Heart left ventricle (tissue), 16 donors: ENCODE data around the gene CAND2. TPM values are rescaled to one million over a fixed set of nuclear protein-coding genes. Genes with fewer than 3 reads are reported as not detected.

Source experiments
- ATAC-seq, 4 donors: fragments of 200-7000 bp; cut with Tn5 transposase; one replicate each; pipeline ENCODE4 v1.9.1; 2020 to 2022; ENCODE audit warnings: moderate library complexity in 4 of 4, mild to moderate bottlenecking in 3 of 4, moderate number of reproducible peaks in 1 of 4
- DNase-seq, 5 donors: peaks; one replicate each; pipeline ENCODE4 v3.0.0-alpha.2; 2020
- H3K27ac ChIP-seq, 12 donors: fragments of 200-600 bp; sonication (generic) in 4 of 12; one replicate each; pipeline versions ENCODE4 v1.5.0 to v1.8.0; 2016 to 2022; ENCODE audit warnings: mild to moderate bottlenecking in 2 of 12
- H3K27me3 ChIP-seq, 9 donors: fragments of 200-600 bp; sonication (generic) in 2 of 9; one replicate each; pipeline versions ENCODE4 v1.5.1 to v1.8.0; 2016 to 2022; ENCODE audit warnings: mild to moderate bottlenecking in 3 of 9
- H3K36me3 ChIP-seq, 9 donors: fragments of 200-600 bp; sonication (generic) in 2 of 9; one replicate each; pipeline versions ENCODE4 v1.5.0 to v1.8.0; 2018 to 2022; ENCODE audit warnings: mild to moderate bottlenecking in 2 of 9
- H3K4me1 ChIP-seq, 12 donors: fragments of 200-600 bp; sonication (generic) in 4 of 12; one replicate each; pipeline versions ENCODE4 v1.5.0 to v1.8.0; 2016 to 2022; ENCODE audit warnings: mild to moderate bottlenecking in 3 of 12
- H3K4me3 ChIP-seq, 12 donors: fragments of 200-600 bp; sonication (generic) in 4 of 12; one replicate each; pipeline versions ENCODE4 v1.5.0 to v1.8.0; 2017 to 2022; ENCODE audit warnings: mild to moderate bottlenecking in 9 of 12, moderate library complexity in 4 of 12
- H3K9me3 ChIP-seq, 12 donors: fragments of 200-600 bp; sonication (generic) in 4 of 12; one replicate each; pipeline versions ENCODE4 v1.5.0 to v1.8.0; 2016 to 2022; ENCODE audit warnings: mild to moderate bottlenecking in 1 of 12
- POLR2A ChIP-seq, 2 donors: fragments of 450-650 bp; IDR thresholded peaks; one replicate each; pipeline ENCODE4 v1.6.1; 2017; ENCODE audit warnings: antibody characterized with exemption in 2 of 2, mild to moderate bottlenecking in 2 of 2, moderate library complexity in 2 of 2
- WGBS, 4 donors: extraction: QIAGEN DNeasy Blood & Tissue Kit in 2 of 4; methylation state at CpG; one replicate each; pipeline versions ENCODE4 v1.1.5 to v1.1.7; 2013 to 2018; 5-methylcytosine and 5-hydroxymethylcytosine counted together
- intact Hi-C, 10 donors: fragments of 100-400 bp; cut with DNase I; formaldehyde crosslinking; loops; one replicate each; pipeline versions ENCODE4 v1.11.1 to v1.14.2; 2022
- polyA plus RNA-seq, 2 donors: library from polyadenylated mRNA; stranded (reverse); fragments of 200-250 nt; gene quantifications; one replicate each; pipeline ENCODE4 v1.2.3, GENCODE V29; 2013
- total RNA-seq, 9 donors: library from RNA; depleted of rRNA in 2 of 9; stranded (reverse); fragments of >200 nt in 2 of 9; fragmentation: NEBNext Ultra II Directional in 3 of 9; extraction: Animal tissue kit (Norgen Biotek cat#: 25700) in 3 of 9; gene quantifications; one replicate each; pipeline versions ENCODE4 v1.1.0 to v1.2.4, GENCODE V29; 2016 to 2023
- TF ChIP-seq, protein P1 (sequence below), 12 donors: fragments of 200-600 bp; sonication (generic) in 4 of 12; IDR thresholded peaks; one replicate each; pipeline versions ENCODE4 v1.5.0 to v1.8.0; 2018 to 2022; ENCODE audit warnings: antibody characterized with exemption in 12 of 12, mild to moderate bottlenecking in 5 of 12
- donor health status: ischemic (EF 13 %, LVEDD 7.1; RV severe dilation, severe dysfunction).
- donor health status: healthy with polysubstance abuse.
- donor health status: DM: no; HTN: yes; CAD: no.
- donor health status: DM: no; HTN: no; CAD: no.
- donor health status: ischemic (EF 25% LVEDD 6.9; RV normal size, moderate dysfunction).
- donor health status: ischemic (EF 25% LVEDD 5.7; RV mildly dilated, moderate dysfunction).
- donor health status: healthy.
- donor health status: DM: yes; HTN: yes; CAD: no.
- donor health status: ischemic (EF 35%, LVEDD 5.7; RV mildly dilated, moderate dysfunction).
- donor health status: nonischemic (EF 11% LVEDD 7.7; RV severe dilation, severe dysfunction).
- donor health status: DM: yes; HTN: yes; CAD: no.
- donor health status: PGD.
- donor health status: ischemic (EF 29% LVEDD 5.4; RV normal size, mild dysfunction).
- donor health status: nonischemic (EF 23%, LVEDD 6.1; RV moderate dilation, normal function).

CAND2 gene
- total and polyA plus RNA-seq, 11 donors = 11.7 to 87.5 (median 67.2) TPM

DNA sequence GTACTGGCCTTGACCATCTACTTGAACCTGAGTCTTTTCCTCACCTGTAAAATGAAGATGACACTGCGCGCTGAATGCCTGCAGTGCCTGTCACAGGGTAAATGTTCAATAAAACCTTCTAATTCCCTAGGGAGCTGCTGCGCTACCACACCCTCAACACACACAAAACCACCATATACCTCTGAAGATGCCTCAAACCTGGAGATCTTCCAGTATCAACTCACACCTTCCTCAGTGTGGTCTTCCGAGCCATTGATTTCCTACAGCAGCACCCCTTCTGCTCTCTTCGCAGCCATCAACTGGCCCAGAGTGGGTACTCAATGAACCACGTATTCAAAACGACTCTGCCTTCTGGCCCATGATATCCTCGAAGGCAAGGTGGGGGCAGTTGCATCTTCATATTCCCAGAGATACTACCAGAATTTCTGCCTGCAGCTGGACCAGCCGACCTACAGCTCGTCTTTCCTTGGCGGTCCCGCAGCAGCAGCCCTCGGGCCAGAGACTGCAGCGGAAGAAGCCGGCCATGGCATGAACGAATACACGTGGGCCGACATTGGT lies 44.2 kb downstream of the CAND2 start:
- ATAC-seq (peak; percentile 45 to 66 (median 57)), DNase-seq (peak in 1 of 5 donors; percentile 46)
- peaks cover 0 to 45% (median 29%) of the 10 kb centered on the region in 12 donors for H3K4me1 ChIP-seq
- peaks cover 0 to 48% (median 42%) of the 10 kb centered on the region in 9 donors for H3K36me3 ChIP-seq
- TF ChIP-seq POLR2A (IDR thresholded peaks at IDR 0.05) = no peak
- TF ChIP-seq, protein P1, sequence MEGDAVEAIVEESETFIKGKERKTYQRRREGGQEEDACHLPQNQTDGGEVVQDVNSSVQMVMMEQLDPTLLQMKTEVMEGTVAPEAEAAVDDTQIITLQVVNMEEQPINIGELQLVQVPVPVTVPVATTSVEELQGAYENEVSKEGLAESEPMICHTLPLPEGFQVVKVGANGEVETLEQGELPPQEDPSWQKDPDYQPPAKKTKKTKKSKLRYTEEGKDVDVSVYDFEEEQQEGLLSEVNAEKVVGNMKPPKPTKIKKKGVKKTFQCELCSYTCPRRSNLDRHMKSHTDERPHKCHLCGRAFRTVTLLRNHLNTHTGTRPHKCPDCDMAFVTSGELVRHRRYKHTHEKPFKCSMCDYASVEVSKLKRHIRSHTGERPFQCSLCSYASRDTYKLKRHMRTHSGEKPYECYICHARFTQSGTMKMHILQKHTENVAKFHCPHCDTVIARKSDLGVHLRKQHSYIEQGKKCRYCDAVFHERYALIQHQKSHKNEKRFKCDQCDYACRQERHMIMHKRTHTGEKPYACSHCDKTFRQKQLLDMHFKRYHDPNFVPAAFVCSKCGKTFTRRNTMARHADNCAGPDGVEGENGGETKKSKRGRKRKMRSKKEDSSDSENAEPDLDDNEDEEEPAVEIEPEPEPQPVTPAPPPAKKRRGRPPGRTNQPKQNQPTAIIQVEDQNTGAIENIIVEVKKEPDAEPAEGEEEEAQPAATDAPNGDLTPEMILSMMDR (IDR thresholded peaks at IDR 0.05) = no peak
- peak overlapping the region; percentile 33 to 89 (median 70) for H3K4me3 ChIP-seq
- H3K27me3 ChIP-seq = no peaks in the 10 kb centered on the region
- H3K27ac ChIP-seq = peak overlapping the region in 11 of 12 donors; percentile 82 to 97 (median 92)
- intact Hi-C loops = loop anchor here in 4 of 10 donors (1.0 to 5.0 kb wide), 3 partner anchors 30 to 54 kb away; no protein-coding TSS in a partner anchor
- no peaks in the 10 kb centered on the region for H3K9me3 ChIP-seq
- 5 to 8% (median 7%) methylated on average over 16 to 18 of the region's 18 CpGs for WGBS, 4 donors

DNA sequence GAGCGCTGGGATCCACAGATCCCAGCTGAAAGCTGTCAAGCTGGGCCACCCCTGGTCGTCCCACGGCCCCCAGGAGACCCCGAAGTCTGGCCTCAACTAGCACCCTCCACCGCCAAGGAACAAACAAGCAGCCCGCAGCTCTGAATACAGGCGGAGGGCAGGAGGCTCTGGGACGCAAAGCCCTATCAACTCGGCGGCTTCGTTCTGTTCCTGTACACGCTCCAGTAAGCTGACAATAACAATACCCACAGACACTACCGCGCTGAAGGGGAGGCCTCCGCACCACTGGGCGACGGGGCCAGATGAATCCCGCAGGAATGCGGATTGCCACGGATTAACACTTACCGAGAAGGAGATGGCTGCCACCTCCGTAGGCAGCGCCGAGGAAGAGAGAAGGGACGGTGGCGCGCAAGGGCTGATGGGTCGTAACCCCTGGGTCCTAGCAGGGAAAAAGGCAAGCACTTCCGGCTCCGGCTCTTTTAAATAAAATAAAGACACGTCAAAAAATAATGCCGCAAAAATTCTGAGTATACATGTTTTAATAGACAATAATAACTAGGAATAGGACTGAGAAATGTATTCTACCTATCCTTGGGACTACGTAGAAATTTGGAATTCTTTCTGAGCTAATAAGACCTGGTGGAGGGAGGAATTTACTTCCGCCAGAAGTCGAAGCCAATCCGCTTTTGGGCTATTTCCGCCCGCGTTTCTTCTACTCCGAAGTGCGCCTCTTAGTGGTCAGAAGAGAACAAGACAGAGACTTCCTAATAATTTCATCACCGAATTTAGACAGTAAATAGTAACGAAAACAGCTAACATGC lies 44.9 kb downstream of the CAND2 start, which contains the start of gene RPL32:
Gene RPL32, minus strand, starts transcription at position 417 of the 821 bp plus-strand sequence. CDS start 1,328 bp downstream, outside the sequence.
- Histone ChIP-seq H3K27ac (peak within 1 kb of the TSS; percentile 82 to 97 (median 92)), H3K4me1 (peaks cover 0 to 45% (median 29%) of the 10 kb centered on the region in 12 donors), H3K9me3 (no peaks in the 10 kb centered on the region), H3K36me3 (peaks cover 0 to 41% (median 35%) of the 10 kb centered on the region in 9 donors), H3K27me3 (no peaks in the 10 kb centered on the region), H3K4me3 (peak within 1 kb of the TSS; percentile 33 to 89 (median 70))
- intact Hi-C loops = loop anchor here in 4 of 10 donors (1.0 to 5.0 kb wide), 3 partner anchors 31 to 55 kb away; no protein-coding TSS in a partner anchor
- peak; percentile 88 to 92 (median 90) for DNase-seq
- TF ChIP-seq, protein P1 (IDR thresholded peaks at IDR 0.05) = peak; percentile 75 to 93 (median 86)
- TF ChIP-seq POLR2A (IDR thresholded peaks at IDR 0.05) = peak in 1 of 2 donors; percentile 79
- 0 to 1% (median 0%) methylated on average over 30 to 43 of the region's 43 CpGs for WGBS, 4 donors
- peak; percentile 92 to 98 (median 96) for ATAC-seq

DNA sequence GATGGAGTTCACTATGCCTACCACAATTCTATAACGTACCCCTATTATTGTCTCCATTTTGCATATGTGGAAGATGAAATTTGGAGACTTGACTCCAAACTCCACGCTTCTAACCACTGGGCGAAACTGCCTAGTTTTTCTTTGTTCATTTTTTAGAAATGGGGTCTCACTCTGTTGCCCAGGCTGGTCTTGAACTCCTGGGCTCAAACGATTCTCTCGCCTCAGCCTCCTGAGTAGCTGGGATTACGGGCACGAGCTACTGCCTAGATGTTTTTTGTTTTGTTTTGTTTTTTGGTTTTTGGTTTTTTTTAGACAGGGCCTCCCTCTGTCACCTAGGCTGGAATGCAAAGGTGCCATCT lies 45.5 kb downstream of the CAND2 start:
- Histone ChIP-seq H3K4me3 (peak overlapping the region in 9 of 12 donors; percentile 63 to 89 (median 73)), H3K27ac (peak overlapping the region in 11 of 12 donors; percentile 82 to 97 (median 92))

More for the DNA sequence above, 45.5 kb downstream of the CAND2 start:
- intact Hi-C loops = loop anchor here in 4 of 10 donors (1.0 to 5.0 kb wide), 3 partner anchors 32 to 55 kb away; no protein-coding TSS in a partner anchor
- DNase-seq = no peak
- peaks cover 0 to 42% (median 29%) of the 10 kb centered on the region in 12 donors for H3K4me1 ChIP-seq
- 43 to 54% (median 49%) methylated on average over 7 of the region's 7 CpGs for WGBS, 4 donors
- H3K27me3 ChIP-seq = no peaks in the 10 kb centered on the region
- H3K9me3 ChIP-seq = no peaks in the 10 kb centered on the region
- no peak for ATAC-seq
- TF ChIP-seq, protein P1 (IDR thresholded peaks at IDR 0.05) = peak in 1 of 12 donors; percentile 33
- no peak for TF ChIP-seq POLR2A (IDR thresholded peaks at IDR 0.05)
- peaks cover 0 to 35% (median 29%) of the 10 kb centered on the region in 9 donors for H3K36me3 ChIP-seq
